Mesothelial cell of epicardium (in vitro differentiated cells): ENCODE measurements around the gene OR1D2. TPM values are rescaled to one million over a fixed set of nuclear protein-coding genes. Genes with fewer than 3 reads are reported as not detected.

Experiments used
- DNase-seq, 2 experiments: peaks; one replicate each; pipeline ENCODE4 v3.0.0; 2021; ENCODE audit warnings: low spot score in 2 of 2; ENCODE audit not compliant: unreplicated experiment in 2 of 2
- H3K27ac Mint-ChIP-seq: 2 replicates; pipeline ENCODE4 v1.8.0; 2021; ENCODE audit warnings: mixed read lengths
- H3K27me3 Mint-ChIP-seq: 2 replicates; pipeline ENCODE4 v1.8.0; 2021; ENCODE audit warnings: low read depth, mixed read lengths
- H3K36me3 Mint-ChIP-seq: 2 replicates; pipeline ENCODE4 v1.8.0; 2021; ENCODE audit warnings: mixed read lengths
- H3K4me1 Mint-ChIP-seq: 2 replicates; pipeline ENCODE4 v1.8.0; 2021; ENCODE audit warnings: mixed read lengths
- H3K4me3 Mint-ChIP-seq: 2 replicates; pipeline ENCODE4 v1.8.0; 2021; ENCODE audit warnings: mild to moderate bottlenecking, moderate library complexity, mixed read lengths
- H3K9me3 Mint-ChIP-seq: 2 replicates; pipeline ENCODE4 v1.8.0; 2021; ENCODE audit warnings: mixed read lengths
- total RNA-seq: library from RNA; stranded (reverse); gene quantifications from 3 replicates; pipeline ENCODE4 v1.2.1, GENCODE V29; 2021
- TF ChIP-seq, protein P1 (sequence below): fragments of 200-600 bp; sonication (generic); IDR thresholded peaks from one replicate; pipeline ENCODE4 v1.5.0; 2021; ENCODE audit warnings: antibody characterized with exemption; ENCODE audit not compliant: unreplicated experiment

OR1D2 gene
- total RNA-seq, 1 donor from 2014 or later, result not detected

DNA sequence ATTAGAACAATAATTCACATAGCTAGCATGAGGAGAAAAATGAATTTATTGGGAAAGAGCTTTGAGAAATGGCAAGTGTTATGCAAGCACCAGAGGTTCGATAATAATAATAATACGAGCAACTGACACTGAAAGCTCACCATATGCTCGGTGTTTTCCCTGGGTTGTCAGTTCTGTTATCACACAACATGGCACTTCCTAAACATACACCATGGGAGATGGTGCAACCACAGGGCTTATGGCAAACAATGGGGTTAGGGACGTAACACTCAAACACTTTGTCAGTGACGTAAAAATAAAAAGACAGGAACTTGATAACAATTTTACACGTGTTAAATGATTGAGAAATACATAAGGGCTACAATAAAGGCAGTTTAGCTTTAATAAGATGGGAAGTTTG, 64.5 kb downstream of the OR1D2 start:
- TF ChIP-seq, protein P1, sequence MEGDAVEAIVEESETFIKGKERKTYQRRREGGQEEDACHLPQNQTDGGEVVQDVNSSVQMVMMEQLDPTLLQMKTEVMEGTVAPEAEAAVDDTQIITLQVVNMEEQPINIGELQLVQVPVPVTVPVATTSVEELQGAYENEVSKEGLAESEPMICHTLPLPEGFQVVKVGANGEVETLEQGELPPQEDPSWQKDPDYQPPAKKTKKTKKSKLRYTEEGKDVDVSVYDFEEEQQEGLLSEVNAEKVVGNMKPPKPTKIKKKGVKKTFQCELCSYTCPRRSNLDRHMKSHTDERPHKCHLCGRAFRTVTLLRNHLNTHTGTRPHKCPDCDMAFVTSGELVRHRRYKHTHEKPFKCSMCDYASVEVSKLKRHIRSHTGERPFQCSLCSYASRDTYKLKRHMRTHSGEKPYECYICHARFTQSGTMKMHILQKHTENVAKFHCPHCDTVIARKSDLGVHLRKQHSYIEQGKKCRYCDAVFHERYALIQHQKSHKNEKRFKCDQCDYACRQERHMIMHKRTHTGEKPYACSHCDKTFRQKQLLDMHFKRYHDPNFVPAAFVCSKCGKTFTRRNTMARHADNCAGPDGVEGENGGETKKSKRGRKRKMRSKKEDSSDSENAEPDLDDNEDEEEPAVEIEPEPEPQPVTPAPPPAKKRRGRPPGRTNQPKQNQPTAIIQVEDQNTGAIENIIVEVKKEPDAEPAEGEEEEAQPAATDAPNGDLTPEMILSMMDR, result no peak
- Mint-ChIP-seq H3K27ac (no peak overlapping the region), H3K27me3 (peaks cover 14% of the 10 kb centered on the region), H3K4me3 (no peak overlapping the region), H3K36me3 (no peaks in the 10 kb centered on the region), H3K9me3 (peaks cover 8% of the 10 kb centered on the region), H3K4me1 (no peaks in the 10 kb centered on the region)
- DNase-seq, result no peak

DNA sequence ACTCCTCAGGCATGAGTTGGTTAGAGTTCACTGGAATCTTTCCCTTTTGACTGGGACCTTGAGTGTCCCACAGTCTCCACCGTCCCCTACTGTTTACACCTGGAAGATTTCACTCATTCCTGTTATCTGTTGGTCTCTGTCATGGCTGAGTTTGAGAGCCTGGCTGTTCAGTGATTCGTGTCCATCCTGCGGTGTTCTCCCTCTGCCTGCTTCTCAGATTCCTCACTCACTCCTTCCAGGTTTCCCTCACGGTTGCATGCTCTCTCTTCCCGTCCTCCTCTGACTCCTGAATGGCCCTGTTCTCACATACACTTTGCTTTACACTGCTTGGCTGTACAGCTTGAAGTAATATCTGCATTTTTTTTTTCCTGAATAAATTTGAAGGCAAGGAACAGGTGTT, 65.3 kb downstream of the OR1D2 start:
- Mint-ChIP-seq H3K4me1 (peaks cover 1% of the 10 kb centered on the region), H3K36me3 (no peaks in the 10 kb centered on the region), H3K9me3 (peaks cover 4% of the 10 kb centered on the region), H3K27me3 (peaks cover 14% of the 10 kb centered on the region), H3K4me3 (no peak overlapping the region), H3K27ac (no peak overlapping the region)
- TF ChIP-seq, protein P1, result no peak
- DNase-seq, result no peak

Other genes starting within 250 kb of the OR1D2 start
- not detected in 3 replicates for gene OR1D5, start 40.8 kb downstream of the OR1D2 start, total RNA-seq
- not detected in 3 replicates for gene OR1G1, start 23.1 kb upstream of the OR1D2 start, total RNA-seq
- gene OR1A2, start 93.1 kb upstream of the OR1D2 start, total RNA-seq, result not detected in 3 replicates
- gene OR1A1, start 103.2 kb upstream of the OR1D2 start, total RNA-seq, result not detected in 3 replicates
- gene OR3A1, start 193.9 kb upstream of the OR1D2 start, total RNA-seq, result not detected in 3 replicates